ENCODE data around the gene BTBD10.
"Not testable (repeated sequence)": the region's sequence is repeated elsewhere in the genome, so short reads cannot be mapped to it uniquely, and the experiment has no call there.

BTBD10 gene

GRCh38 chr11:13429836-13430235 lies 33.2 kb downstream of the BTBD10 start:
- H3K4me3 ChIP-seq (ENCODE audit: low read depth, low read length): no peak overlapping the region
- TF ChIP-seq, protein P1, sequence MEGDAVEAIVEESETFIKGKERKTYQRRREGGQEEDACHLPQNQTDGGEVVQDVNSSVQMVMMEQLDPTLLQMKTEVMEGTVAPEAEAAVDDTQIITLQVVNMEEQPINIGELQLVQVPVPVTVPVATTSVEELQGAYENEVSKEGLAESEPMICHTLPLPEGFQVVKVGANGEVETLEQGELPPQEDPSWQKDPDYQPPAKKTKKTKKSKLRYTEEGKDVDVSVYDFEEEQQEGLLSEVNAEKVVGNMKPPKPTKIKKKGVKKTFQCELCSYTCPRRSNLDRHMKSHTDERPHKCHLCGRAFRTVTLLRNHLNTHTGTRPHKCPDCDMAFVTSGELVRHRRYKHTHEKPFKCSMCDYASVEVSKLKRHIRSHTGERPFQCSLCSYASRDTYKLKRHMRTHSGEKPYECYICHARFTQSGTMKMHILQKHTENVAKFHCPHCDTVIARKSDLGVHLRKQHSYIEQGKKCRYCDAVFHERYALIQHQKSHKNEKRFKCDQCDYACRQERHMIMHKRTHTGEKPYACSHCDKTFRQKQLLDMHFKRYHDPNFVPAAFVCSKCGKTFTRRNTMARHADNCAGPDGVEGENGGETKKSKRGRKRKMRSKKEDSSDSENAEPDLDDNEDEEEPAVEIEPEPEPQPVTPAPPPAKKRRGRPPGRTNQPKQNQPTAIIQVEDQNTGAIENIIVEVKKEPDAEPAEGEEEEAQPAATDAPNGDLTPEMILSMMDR (IDR thresholded peaks at IDR 0.05; ENCODE audit: borderline replicate concordance, insufficient read depth, low read depth, low read length): no peak

- TF ChIP-seq, protein P1 (IDR thresholded peaks at IDR 0.05; ENCODE audit: borderline replicate concordance, insufficient read depth, low read depth, low read length): no peak
These were observed 33.7 kb downstream of the BTBD10 start for GRCh38 chr11:13429288-13429687.

DNA sequence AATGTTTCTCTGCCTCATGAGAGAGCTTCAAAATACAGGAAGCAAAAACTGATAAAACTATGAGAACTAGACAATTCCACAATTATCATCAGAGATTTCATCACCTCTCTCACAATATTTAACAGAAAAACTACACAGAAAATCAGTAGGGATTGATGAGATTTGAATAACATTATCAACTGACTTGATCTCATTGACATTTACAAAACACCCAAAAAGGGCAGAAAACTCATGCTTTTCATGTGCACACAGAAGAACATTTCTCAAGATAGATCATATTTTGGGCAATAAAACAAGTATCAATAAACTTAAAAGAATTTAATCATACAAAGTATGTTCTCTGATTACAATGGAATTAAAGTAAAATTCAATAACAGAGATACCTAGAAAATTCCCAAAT lies 35.6 kb downstream of the BTBD10 start:
- TF ChIP-seq, protein P1 (IDR thresholded peaks at IDR 0.05; ENCODE audit: borderline replicate concordance, insufficient read depth, low read depth, low read length): no peak
- H3K4me3 ChIP-seq (ENCODE audit: low read depth, low read length): no peak overlapping the region

More at GRCh38 chr11:13429288-13429687, 33.7 kb downstream of the BTBD10 start:
- H3K4me3 ChIP-seq (ENCODE audit: low read depth, low read length): no peak overlapping the region

DNA sequence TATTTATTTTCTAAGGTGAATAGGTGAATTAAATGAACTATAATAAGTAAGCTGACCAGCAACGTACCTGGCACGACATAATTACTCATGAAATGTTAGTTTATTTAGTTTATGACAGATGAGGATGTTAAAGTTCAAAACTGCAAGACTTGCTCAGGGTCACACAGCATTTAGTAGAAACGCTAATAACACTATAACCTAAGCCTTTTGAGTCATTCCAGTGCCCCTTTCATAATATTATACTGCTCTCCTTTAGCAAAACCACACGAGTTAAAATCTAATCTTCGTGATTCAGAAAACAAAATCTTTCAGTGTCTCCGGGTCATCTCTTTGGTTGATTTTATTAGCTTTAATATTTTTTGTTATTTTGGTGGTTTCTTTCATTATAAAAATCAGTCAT lies 39.6 kb downstream of the BTBD10 start:
- TF ChIP-seq, protein P1 (IDR thresholded peaks at IDR 0.05; ENCODE audit: borderline replicate concordance, insufficient read depth, low read depth, low read length): no peak
- no peak overlapping the region for H3K4me3 ChIP-seq (ENCODE audit: low read depth, low read length)

GRCh38 chr11:13421561-13421960 lies 41.5 kb downstream of the BTBD10 start:
- TF ChIP-seq, protein P1 (IDR thresholded peaks at IDR 0.05; ENCODE audit: borderline replicate concordance, insufficient read depth, low read depth, low read length): no peak
- H3K4me3 ChIP-seq (ENCODE audit: low read depth, low read length): no peak overlapping the region

- no peak overlapping the region for H3K4me3 ChIP-seq (ENCODE audit: low read depth, low read length)
- TF ChIP-seq, protein P1 (IDR thresholded peaks at IDR 0.05; ENCODE audit: borderline replicate concordance, insufficient read depth, low read depth, low read length): no peak
These were observed 47.8 kb downstream of the BTBD10 start for GRCh38 chr11:13415201-13415600.

DNA sequence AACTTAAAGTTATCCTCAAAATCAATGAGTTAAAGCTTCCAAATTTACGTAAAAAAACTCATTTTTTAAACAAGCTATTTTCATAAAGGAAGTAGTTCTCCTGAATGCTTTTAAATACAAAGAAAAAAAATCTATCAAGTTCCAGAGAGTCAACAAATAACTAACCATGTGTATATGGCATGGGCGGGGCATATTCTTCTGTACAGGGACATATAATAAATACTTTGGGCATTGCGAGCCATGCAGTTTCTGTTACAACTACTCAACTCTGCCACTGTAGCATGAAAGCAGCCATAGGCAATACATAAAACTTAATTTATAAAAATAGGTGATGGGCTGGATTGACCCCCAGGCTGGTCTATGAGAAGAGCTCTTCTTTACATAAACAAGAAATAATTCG lies 57.8 kb downstream of the BTBD10 start:
- TF ChIP-seq, protein P1 (IDR thresholded peaks at IDR 0.05; ENCODE audit: borderline replicate concordance, insufficient read depth, low read depth, low read length): no peak
- no peak overlapping the region for H3K4me3 ChIP-seq (ENCODE audit: low read depth, low read length)

- not testable (repeated sequence) for H3K4me3 ChIP-seq (ENCODE audit: low read depth, low read length)
These were observed 64.7 kb downstream of the BTBD10 start for GRCh38 chr11:13398335-13398734.

Data from GM12875 (cell line).